ENCODE results near the gene VWA1.
"Not testable (repeated sequence)": the region's sequence is repeated elsewhere in the genome, so short reads cannot be mapped to it uniquely, and the experiment has no call there.

The VWA1 gene

GRCh38 chr1:1422465-1423244 lies 12.8 kb upstream of the VWA1 start:
- DNase-seq (ENCODE audit: low spot score) = no peak

GRCh38 chr1:1423245-1423597 lies 12.3 kb upstream of the VWA1 start:
- DNase-seq (ENCODE audit: low spot score) = no peak

- DNase-seq (ENCODE audit: low spot score) = no peak
Observed at GRCh38 chr1:1424707-1425106, 10.8 kb upstream of the VWA1 start.

GRCh38 chr1:1425426-1425752 lies 10.1 kb upstream of the VWA1 start:
- no peak for DNase-seq (ENCODE audit: low spot score)

GRCh38 chr1:1425753-1426495 lies 9.6 kb upstream of the VWA1 start:
- DNase-seq (ENCODE audit: low spot score) = no peak

GRCh38 chr1:1426496-1427105 lies 8.9 kb upstream of the VWA1 start:
- DNase-seq (ENCODE audit: low spot score) = no peak

GRCh38 chr1:1427106-1427819 lies 8.2 kb upstream of the VWA1 start:
- DNase-seq (ENCODE audit: low spot score) = no peak

GRCh38 chr1:1427820-1428148 lies 7.7 kb upstream of the VWA1 start:
- no peak for DNase-seq (ENCODE audit: low spot score)

GRCh38 chr1:1428174-1428573 lies 7.3 kb upstream of the VWA1 start:
- DNase-seq (ENCODE audit: low spot score) = no peak

GRCh38 chr1:1428967-1429366 lies 6.5 kb upstream of the VWA1 start:
- DNase-seq (ENCODE audit: low spot score) = not testable (repeated sequence)

GRCh38 chr1:1429671-1430073 lies 5.8 kb upstream of the VWA1 start:
- DNase-seq (ENCODE audit: low spot score) = no peak

- no peak for DNase-seq (ENCODE audit: low spot score)
Observed at GRCh38 chr1:1430114-1430982, 5.1 kb upstream of the VWA1 start.

GRCh38 chr1:1430992-1431844 lies 4.3 kb upstream of the VWA1 start:
- DNase-seq (ENCODE audit: low spot score) = no peak

- DNase-seq (ENCODE audit: low spot score) = no peak
Observed at GRCh38 chr1:1431845-1432273, 3.6 kb upstream of the VWA1 start.

- DNase-seq (ENCODE audit: low spot score) = no peak
Observed at GRCh38 chr1:1432274-1432950, 3.1 kb upstream of the VWA1 start.

GRCh38 chr1:1432951-1433803 lies 2.3 kb upstream of the VWA1 start:
- no peak for DNase-seq (ENCODE audit: low spot score)

GRCh38 chr1:1433804-1434130 lies 1.7 kb upstream of the VWA1 start:
- DNase-seq (ENCODE audit: low spot score) = peak; percentile 27

GRCh38 chr1:1434131-1434823 lies 1.2 kb upstream of the VWA1 start:
- DNase-seq (ENCODE audit: low spot score) = no peak

GRCh38 chr1:1434824-1435105 lies 725 bp upstream of the VWA1 start:
- DNase-seq (ENCODE audit: low spot score) = no peak
